HG03025 (cell line): ENCODE data around the gene RDH16.
"Not testable (repeated sequence)": the region's sequence is repeated elsewhere in the genome, so short reads cannot be mapped to it uniquely, and the experiment has no call there.

Experiments
- ATAC-seq: cut with Tn5 transposase; IDR thresholded peaks from one replicate; pipeline ENCODE4 v1.9.1; 2021; ENCODE audit warnings: mild to moderate bottlenecking, moderate library complexity; ENCODE audit not compliant: unreplicated experiment, low FRiP score

The RDH16 gene

DNA sequence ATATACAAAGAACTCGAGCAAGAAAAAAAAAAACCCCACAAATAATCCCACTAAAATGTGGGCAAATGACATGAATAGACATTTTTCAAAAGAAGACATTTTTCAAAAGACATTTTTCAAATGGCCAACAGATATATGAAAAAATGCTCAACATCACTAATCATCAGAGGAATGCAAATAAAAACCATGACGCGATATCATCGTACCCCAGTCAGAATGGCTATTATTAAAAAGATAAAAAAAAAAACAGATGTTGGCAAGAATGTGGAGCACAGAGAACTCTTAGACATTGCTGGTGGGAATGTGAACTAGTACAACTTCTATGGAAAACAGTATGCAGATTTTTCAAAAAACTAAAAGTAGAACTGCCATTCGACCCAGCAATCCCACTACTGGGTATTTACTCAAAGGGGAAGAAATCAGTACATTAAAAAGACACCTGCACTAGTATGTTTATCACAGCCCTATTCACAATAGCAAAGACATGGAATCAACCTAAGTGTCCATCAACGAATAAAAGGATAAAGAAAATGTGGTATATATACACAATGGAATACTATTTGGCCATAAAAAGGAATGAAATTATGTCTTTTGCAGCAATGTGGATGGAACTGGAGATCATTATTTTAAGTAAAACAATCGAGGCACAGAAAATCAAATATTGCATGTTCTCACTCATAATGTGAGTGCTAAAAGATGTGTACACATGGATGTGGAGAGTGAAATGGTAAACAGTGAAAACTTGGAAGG, 32.6 kb upstream of the RDH16 start:
- ATAC-seq: no peak

DNA sequence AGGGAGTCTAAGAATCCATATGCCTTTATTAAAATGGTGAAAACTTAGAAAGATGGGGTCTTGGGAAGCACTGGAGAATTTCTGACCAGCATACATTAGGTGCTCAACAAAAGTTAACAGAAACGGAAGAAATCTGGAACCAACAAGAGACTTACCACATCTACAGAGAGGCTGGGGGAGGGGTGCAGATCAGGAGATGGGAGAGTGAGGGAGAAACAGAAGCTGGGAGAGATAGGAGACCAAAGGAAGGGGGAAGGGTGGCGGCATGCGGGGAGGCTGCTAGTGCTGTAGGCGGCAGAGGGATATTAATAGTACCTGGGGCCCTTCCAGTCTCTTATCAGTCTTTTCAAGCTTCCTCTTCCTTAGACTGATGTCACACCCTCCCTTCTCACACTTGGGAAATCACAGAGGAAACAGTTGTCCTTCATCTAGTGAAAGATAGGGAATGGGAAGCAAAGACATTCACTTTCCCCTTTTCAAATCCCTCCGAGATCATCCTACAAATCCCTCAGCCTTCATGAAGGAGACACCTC, 30.9 kb upstream of the RDH16 start:
- ATAC-seq: no peak

DNA sequence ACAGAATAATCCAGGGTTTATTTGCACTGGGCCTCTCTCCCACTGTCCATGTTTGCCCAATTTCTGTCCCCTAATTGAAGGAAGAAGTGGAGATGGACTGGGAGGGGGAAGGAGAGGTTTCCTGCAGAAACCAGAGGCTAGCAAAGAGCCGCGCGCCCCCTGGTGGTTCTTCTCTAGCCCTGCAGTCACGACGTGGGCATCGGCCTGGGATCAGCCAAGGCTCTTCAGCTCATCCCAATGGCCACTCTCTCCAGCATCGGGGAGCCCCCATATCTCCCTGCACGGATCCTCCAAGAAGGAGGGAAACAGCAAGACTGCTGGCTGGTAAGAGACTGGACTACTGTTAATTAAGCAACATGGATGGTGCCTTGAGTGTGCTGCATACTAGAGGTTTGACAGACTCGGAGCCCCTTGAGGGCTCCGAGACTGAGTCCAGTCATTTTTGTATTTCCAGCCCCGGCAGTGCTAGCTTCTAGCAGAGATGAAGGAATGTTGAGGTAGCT, 30.2 kb upstream of the RDH16 start:
- ATAC-seq: no peak

DNA sequence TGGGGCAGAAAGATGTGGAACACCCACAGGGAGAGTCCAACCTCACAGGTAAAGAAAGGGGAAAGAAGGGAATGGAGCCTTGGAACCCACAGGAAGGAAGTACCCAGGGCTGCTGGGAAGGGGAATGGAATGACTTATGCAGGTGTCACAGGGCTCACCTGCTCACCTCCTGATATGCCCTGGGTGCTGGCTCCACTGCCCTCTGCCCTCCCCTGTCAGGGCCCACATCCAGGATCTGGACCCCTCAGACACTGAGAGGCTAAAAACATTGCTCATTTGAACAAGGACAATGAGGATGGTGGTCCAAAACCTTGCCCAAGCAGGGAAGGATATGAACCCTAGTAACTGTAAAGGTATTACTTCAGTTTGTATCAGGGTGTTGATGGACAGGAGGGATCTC, 29.6 kb upstream of the RDH16 start:
- no peak for ATAC-seq

DNA sequence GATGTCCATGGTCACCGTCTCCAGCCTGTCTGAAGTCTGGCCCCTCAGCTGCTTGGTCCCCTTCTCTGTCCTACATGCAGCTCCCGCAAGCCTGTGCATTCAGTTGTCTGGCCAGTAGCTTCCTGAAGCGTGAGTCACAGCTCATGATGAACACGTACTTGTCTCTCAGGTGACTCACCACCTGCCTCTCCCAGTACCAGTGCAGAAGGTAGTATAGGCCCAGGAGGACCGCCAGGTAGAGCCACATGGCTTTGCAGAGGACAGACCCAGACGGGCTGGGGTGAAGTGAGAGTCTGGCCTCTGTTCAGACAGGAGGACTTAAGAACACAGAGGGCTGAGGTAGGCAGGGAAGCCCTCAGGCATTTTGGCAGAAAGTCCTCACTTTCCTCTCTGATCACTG, 28.3 kb upstream of the RDH16 start:
- ATAC-seq: not testable (repeated sequence)

DNA sequence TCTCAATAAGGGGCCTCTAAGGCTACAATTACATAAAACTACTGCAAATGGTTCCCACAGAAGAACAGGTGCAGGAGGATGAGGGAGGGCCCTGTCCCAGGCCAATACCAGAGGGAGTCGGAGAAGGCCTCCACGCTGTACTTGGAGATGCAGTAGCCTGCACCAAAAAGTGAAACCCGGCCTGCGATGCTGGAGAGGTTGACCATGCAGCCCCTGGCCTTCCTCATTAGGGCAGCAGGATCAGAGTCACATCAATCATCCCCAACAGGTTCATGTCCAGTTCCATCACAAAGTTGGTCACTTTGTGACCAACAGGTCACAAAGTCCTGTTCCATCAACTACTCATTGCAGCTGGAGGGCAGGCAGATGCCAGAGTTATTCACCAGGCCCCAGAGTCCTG, 26.0 kb upstream of the RDH16 start:
- no peak for ATAC-seq

DNA sequence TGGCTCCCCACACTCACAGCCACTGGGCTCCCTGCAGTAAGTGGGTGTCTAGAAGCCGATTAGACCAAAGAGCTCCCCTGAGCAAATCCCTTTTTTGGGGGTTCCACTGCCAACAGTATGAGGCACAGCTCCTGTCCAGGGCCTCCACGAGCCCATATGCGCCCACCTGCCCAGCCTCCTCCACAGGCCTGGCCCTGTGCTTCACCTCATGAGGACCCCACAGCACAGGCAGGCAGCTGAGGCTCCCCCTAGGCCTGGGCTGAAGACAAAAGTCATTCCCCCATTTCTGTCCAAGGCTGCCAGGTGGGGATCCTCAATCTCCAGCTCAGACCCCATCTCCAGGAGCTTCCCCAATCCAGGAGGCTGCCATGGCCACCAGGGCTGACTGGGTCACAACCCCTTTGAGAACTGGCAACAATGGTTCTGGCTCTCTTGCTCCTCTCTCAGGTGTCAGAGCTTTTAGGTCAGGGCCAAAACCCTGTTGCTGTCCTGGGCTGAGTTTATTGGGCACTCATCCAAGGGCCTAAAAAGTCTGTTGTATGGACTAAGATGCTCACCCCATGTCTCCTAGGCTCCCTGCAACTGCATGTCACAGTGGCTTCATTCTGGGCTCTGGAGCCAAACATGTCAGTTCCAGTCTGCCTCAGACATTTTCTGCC, 25.3 kb upstream of the RDH16 start:
- not testable (repeated sequence) for ATAC-seq

DNA sequence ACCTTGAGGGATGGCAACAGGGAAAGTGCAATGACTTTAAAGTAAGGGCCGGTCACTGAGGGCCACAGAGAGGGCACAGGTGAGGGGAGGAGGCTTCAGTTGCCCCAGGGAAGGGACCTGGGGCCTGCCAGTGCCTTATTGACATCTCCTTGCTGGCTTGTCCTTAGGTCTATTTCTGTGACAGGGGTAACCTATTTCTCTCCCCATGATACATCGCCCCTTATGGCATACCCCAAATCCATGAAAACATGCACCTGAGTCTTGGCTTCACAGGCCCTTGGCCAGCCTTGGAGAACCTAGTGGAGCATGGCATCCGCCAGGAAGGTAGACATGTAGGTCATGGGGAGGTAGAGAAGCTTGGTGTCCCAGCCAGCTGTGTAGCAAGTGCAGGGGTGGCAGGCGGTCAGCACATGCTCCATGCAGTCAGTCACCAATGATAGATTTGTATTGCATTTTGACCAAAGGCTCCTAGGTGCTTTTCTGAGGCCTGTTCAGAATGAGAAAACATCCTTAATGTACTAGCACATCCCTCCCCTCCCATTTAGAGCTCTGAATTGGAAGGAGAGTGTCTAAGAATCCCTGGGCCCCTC, 23.6 kb upstream of the RDH16 start:
- ATAC-seq: no peak

DNA sequence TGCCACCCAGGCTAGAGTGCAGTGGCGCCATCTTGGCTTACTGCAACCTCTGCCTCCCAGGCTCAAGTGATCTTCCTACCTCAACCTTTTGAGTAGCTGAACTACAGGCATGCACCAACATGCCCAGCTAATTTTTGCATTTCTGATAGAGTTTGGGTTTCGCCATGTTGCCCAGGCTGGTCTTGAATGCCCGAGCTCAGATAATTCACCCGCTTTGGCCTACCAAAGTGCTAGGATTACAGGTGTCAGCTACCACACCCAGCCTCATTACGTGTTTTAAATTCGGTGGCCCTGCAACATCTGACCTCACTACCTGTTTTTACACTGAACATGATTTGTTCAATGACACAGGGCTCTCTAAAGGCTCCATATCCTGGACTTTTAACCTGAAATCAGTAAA, 22.9 kb upstream of the RDH16 start:
- no peak for ATAC-seq

DNA sequence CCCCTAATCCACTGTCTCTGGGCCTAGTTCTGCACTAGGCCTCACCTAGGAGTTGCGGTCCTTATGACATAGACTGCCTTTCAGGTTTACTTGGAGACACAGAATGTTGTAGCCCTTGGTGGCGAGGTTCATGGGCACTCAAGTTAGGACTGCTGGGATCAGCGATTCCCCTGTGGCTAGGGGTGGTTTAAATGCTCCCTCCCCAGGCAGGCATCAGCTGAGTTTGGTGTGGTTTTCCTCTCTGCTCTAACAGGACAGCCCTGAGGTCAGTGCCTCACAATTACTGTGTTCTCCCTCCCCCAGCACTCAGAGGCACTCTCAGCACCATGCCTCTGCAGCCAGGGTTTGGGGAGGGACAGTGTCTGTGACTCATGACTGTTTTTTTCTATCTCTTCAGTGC, 22.2 kb upstream of the RDH16 start:
- ATAC-seq: no peak

DNA sequence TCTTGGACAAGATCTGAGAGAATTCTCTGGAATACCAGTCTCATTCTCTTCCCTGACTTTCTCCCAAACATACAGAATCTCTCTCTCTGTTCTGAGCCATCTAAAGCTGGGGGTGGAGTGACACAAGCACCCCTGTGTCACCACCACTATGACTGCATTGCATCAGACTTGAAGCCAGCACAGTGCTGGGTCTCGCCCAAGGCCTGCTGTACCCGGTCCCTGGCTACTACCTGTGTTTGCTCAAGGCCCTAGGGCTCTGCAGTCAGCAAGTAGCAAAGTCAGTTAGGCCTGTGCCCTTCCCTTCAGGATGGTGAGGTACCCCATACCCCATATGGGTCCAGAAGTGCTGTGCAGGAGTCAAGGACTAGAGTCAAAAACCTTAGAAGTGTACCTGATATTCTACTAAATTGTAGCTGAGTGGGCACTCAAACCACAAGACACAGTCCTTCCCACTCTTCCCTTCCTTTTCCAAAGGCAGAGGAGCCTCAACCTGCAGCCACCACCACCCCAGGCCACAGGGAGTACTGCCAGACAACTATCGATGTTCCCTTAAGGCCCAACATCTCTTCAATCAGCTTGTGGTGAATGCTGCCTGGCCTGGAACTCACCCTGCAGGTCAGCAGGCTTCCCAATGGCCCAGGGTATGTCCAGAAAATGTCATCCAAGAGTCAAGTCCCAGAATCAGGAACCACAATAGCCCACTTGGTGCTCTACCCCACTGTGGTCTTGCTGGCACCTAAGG, 21.2 kb upstream of the RDH16 start:
- no peak for ATAC-seq

DNA sequence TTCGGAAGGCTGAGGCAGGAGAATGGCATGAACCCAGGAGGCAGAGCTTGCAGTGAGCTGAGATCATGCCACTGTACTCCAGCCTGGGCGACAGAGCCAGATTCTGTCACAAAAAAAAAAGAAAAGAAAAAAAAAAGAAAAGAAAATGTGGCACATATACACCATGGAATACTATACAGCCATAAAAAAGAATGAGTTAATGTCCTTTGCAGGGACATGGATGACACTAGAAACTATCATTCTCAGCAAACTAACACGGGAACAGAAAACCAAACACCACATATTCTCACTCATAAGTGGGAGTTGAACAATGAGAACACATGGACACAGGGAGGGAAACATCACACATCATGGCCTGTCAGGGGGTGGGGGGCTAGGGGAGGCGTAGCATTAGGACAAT, 20.0 kb upstream of the RDH16 start:
- ATAC-seq: not testable (repeated sequence)

DNA sequence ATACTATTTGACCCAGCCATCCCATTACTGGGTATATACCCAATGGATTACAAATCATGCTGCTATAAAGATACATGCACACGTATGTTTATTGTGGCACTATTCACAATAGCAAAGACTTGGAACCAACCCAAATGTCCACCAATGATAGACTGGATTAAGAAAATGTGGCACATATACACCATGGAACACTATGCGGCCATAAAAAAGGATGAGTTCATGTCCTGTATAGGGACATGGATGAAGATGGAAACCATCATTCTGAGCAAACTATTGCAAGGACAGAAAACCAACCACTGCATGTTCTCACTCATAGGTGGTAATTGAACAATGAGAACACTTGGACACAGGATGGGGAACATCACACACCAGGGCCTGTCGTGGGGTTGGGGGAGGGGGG, 16.8 kb upstream of the RDH16 start:
- not testable (repeated sequence) for ATAC-seq

DNA sequence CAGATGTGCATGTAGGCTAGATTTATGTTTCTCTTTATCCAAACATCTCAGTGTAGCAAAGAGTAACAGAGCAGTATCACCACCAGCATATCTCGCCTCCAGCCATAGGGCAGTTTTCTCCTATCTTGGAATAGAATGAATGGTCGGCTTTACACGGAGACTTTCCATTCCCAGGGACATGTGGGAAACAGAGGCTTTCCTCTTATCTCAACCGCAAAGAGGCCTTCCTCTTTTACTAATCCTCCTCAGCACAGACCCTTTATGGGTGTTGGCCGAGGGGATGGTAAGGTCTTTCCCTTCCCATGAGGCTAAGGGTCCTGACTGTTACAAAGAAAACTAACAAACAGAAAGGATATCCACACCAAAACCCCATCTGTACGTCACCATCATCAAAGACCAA, 11.5 kb upstream of the RDH16 start:
- ATAC-seq: not testable (repeated sequence)

DNA sequence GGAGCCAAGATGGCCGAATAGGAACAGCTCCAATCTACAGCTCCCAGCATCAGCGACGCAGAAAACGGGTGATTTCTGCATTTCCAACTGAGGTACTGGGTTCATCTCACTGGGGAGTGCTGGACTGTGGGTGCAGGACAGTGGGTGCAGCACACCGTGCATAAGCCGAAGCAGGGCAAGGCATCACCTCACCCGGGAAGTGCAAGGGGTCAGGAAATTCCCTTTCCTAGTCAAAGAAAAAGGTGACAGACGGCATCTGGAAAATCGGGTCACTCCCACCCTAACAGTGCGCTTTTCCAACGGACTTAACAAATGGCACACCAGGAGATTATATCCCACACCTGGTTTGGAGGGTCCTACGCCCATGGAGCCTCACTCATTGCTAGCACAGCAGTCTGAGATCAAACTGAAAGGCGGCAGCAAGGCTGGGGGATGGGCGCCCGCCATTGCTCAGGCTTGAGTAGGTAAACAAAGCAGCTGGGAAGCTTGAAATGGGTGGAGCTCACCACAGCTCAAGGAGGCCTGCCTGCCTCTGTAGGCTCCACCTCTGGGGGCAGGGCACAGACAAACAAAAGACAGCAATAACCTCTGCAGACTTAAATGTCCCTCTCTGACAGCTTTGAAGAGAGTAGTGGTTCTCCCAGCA, 8.7 kb upstream of the RDH16 start:
- ATAC-seq: not testable (repeated sequence)

DNA sequence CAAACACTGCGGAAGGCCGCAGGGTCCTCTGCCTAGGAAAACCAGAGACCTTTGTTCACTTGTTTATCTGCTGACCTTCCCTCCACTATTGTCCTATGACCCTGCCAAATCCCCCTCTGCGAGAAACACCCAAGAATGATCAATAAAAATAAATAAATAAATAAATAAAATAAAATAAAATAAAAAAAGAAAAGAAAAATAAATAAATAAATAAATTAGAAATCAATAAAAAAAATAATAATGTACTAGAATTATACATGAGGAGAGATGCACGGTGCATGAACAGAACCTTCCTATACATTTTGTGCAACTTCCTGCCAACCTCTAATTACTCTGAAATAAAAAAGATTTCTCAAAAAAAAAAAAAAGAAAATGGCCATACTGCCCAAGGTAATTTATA, 7.7 kb upstream of the RDH16 start:
- ATAC-seq: not testable (repeated sequence)

DNA sequence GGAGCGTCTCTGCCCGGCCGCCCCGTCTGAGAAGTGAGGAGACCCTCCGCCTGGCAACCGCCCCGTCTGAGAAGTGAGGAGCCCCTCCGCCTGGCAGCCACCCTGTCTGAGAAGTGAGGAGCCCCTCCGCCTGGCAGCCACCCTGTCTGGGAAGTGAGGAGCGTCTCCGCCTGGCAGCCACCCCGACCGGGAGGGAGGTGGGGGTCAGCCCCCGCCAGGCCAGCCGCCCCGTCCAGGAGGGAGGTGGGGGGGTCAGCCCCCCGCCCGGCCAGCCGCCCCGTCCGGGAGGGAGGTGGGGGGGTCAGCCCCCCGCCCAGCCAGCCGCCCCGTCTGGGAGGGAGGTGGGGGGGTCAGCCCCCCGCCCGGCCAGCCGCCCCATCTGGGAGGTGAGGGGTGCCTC, 6.1 kb upstream of the RDH16 start:
- ATAC-seq: not testable (repeated sequence)

DNA sequence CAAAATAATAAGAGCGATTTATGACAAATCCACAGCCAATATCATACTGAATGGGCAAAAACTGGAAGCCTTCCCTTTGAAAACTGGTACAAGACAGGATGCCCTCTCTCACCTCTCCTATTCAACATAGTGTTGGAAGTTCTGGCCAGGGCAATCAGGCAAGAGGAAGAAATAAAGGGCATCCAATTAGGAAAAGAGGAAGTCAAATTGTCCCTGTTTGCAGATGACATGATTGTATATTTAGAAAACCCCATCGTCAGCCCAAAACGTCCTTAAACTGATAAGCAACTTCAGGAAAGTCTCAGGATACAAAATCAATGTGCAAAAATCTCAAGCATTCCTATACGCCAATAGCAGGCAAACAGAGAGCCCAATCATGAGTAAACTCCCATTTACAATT, 4.8 kb upstream of the RDH16 start:
- ATAC-seq: not testable (repeated sequence)

DNA sequence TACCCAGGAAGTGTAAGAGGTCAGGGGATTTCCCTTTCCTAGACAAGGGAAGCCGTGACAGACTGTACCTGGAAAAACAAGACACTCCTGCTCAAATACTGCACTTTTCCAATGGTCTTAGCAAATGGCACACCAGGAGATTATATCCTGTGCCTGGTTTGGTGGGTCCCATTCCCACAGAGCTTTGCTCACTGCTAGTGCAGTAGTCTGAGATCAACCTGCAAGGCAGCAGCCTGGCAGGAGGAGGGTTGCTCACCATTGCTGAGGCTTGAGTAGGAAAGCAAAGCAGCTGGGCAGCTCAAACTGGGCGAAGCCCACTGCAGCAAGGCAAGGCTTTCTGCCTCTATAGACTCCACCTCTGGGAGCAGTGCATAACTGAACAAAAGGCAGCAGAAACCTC, 1.0 kb upstream of the RDH16 start:
- no peak for ATAC-seq

DNA sequence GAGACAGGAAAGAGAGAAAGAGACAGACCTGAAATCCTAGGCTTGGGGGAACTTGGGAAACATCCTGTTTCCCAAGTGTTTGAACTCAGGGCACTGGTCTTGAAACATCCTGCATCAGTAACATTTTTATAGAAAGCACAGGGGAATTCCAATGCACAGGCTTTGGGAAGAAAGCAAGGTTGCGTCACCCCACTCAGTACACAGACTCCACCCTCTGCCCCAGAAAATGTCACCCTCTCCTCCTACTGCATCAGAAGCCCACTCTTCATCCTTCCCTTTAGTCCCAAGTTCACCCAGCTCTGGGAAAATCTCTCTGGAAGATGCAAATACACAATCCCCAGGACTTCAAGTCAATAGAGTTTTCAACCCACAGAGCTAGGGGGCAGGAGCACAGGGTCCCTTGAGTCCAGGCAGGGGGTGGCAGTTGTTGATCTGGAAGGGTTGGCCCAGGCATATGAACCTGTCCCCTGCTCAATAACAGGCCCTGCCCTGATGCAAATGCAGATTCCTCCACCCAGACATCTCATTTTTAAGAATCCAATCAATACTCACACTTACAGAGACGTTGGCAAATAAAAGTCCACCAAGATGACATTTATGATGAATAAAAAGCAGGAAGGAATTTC, 1.7 kb downstream of the RDH16 start:
- no peak for ATAC-seq
